Stimulated activated CD8-positive, alpha-beta memory T cell treated with anti-CD3 and anti-CD28 coated beads, Interleukin-4, amount 100 ng/mL, for 48 hours (primary cell): ENCODE data around the gene SLC9A9.

Experiments
- DNase-seq: peaks from one replicate; pipeline ENCODE4 v3.0.0-alpha.2; 2020

The SLC9A9 gene

DNA sequence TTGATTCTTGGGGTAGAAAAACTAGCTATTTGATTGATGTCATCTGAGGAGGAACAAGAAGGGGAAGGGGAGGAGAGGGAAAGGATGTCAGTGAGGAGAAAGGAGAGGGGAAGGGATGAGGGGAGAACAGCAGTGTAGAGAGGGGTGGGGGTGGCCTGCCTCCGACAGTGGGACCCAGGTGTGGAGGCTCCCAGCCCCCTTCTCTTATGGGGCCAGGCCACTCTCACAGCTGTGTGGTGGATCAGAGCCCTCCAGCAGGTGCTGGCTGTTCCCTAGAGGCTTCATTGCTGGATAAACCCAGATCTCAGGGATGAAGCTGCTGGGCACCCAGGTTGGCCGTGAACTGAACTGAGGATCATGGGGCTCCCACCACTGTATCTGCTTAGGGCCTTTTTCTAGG, 464.2 kb downstream of the SLC9A9 start:
- DNase-seq, result no peak

DNA sequence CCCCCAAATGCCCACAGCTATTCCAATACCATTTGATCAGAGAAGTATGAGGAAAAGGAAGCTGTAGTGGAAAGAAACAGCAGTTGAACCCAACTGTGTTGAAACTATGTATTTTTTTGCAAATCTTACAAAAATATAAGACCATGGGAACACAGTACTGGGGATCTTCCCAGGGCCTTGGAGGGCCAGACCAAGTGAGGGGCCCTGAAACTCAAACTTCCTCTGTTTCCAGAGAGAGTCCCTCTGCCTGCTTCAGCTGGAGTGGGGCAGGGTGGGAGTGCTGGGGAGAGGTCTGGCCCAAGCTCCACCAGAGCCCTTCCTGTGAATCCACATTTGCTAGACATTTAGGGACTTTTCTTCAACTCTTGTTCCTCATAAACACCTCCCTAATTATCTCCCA, 464.8 kb downstream of the SLC9A9 start:
- no peak for DNase-seq

DNA sequence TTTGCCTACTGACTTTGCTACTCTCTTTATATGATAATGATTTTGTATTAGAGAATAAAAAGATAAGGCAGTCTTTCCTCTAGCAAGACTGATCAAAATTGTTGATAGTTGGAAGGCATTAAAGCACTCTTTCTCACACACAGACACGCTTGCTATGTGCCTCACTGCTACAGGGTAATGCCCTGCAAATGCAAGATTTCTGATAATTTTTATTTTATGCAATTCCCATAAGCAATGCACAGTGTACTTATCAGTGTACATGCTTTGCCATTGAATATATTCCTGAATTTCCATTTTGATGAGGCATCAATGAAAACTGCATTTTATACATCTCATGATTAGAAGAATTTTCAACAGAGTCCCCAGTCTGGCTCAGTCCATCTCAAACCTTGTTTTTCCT, 465.5 kb downstream of the SLC9A9 start:
- no peak for DNase-seq

DNA sequence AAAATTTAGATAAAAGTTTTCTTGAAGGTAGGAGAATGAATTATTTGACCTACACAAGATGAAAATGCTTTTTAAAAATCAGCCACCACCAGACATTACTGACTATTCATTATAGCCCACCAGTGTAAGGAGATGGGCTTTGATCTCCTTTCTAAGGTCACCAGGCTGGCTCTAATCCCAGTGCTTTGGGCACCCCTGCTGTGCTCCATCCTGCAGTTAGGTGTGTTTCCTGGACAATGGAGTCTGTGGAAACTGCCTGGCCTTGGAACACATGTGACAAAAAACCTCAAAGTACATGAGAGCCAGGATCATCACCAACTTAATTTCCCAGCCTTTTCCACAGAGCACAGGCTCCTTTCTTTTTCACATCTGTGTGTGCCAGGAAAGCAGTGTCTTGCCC, 467.8 kb downstream of the SLC9A9 start:
- no peak for DNase-seq

DNA sequence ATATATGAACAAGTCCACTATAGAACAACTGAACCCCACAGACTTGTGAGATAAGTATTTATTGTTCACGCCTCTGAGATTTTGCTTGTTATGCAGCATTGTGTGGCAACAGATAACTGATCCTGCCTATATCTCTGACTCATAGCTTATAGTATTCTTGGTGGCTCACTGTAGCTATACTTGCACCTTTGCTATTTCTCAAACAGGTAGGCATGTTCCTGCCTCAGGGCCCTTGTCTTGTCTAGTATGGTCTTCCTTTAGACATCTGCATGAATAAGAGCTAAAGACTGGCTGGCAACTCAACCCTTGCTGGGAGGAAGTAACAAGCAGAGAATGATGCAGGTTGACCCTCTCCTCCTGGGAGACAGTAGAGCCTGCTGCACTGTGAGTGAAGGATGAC, 472.6 kb downstream of the SLC9A9 start:
- no peak for DNase-seq

DNA sequence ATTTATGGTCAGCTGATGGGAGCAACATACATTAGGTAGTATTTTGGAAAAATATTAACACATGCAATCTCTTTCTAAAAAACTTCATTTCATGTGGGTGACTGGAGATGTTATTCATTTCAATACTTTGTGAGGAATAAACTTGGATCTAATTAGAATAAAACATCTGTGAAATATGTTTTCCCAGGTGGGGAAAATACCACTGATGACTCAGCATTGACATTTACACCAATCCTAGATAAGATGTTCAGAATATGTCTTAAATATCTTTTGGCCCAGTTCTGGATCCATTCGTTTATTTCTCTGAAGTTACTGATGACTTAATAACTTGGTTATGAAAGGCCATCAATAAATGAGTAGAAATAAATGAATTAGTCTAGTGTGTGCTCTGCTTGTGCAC, 481.1 kb downstream of the SLC9A9 start:
- DNase-seq, result no peak

DNA sequence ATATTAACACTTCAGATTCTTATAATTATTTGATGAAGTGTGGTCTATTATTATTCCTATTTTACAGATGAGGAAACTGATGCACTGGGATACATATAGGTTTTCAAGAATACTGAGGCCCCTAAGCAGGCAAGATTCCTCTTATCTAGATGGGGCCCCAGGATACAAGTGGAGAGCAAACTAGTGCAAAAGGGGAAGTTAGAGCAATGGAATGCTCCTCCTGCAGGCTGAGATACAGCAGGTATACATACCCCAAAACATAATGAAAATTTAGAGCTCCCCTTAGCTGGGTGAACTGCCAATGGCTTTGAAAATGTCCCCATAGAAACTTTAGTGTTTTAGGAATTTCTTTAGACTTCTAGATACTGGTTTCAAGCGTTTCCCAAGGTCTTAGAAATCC, 481.6 kb downstream of the SLC9A9 start:
- no peak for DNase-seq

DNA sequence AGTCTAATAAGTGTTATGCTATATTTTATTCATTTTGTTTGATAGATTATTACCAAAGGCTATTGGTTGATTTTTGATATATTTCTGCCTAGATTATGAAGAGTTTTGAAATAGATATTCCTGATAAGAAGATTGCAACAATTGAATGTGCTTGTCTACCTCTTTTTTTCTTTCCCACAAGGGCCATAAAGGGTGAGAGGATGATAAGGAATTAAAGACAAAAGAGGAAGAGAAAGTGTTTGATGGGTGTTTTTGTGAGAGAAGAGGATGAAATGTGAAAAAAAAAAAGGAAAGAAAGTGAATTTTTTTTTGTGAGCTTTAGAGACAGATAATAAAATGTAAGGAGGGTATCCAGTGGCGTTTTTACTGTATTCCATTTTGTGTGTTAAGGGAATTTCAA, 484.3 kb downstream of the SLC9A9 start:
- no peak for DNase-seq

DNA sequence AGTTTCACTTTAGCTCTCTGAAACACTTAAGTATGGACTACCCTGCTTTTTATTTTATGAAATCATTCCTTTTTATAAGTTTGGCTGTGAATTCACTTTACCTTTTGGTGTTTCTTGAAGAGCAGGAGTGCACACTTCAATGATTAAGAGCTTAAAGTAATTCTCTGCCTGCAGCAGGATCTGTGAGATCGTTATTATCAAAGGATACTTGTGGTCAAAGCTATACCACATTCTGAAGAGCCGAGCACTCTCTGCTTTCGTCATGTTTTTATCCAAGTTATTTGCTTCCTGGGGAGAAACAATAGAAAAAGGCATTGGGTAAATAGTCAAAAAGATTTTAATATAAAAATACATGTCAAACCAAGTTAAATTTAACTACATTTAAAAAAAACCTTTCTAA, 485.0 kb downstream of the SLC9A9 start:
- DNase-seq, result no peak

DNA sequence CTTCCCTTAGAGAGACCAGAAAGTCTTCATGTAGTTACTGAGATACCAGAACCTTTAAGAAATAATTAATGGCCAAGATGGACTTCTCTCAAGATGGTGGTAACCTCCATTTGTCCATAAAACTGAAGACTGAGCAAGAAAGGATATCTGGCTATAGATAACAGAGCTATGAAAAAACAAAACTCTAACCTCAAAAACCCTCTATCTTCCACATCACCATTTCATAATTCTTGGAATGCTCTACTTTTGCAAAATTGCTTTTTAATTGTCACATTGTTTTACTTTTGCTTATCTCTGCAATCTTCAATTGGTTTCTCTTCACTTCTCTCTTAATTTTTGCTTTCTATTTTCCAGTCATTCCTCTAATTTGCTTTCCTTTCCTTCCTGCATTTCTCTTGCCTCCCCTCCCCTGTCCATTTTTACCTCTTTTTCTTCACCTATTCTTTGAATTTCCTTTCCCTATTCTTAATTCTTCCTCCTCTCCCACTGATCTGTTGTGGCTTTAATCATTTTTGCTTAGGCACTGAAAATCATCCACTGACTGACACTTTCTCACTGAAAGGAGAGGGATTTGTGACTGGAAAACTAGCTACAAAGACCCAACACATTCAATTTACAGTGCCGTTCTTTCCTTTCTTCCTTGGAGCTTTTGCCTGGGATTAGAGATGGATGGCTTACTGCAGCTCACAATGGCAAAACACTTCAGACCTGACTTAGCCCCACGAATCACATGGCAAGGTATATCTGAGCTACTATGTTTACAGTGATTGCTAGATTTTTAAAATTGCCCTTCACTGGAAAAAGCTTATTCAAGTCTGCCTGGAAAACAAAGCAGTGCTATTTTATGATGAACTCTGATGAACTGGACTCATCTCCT, 485.9 kb downstream of the SLC9A9 start:
- DNase-seq, result no peak

DNA sequence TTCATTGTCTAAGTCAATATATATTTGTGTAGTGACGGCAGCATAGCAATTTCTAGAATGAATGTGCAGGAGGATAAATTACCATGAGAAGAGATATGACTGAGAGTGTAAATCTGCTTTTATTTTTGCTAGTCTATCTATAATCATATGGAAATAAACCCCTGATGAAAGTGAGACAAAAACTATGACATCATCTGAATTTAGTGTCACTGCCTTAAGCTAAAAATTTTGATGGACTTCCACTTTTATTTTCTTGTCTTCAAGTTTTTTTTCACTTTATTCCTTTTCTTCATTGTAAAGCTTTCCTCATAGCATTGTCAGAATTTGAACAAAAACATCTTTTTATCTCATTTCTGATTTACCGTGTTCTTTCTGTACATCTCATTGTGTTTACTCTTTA, 486.7 kb downstream of the SLC9A9 start:
- DNase-seq, result no peak

DNA sequence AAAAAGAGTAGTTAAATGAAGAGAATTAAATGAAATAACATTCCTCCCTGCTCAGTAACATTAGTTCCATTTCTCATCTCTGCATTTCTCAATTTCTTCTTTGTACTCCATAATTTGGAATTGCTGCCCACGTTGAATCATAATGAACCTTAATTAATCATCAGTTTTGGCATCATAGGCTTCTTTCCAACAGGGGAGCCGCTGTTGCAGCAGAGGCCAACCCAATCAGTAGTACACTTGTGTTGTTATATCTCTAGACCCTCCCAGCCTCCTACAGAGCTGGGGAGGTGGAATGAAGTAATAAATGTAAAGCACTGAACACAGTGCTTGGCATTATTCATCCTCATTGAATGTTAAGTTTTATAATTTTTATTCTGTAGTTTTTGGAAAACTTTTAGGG, 488.0 kb downstream of the SLC9A9 start:
- DNase-seq, result no peak

DNA sequence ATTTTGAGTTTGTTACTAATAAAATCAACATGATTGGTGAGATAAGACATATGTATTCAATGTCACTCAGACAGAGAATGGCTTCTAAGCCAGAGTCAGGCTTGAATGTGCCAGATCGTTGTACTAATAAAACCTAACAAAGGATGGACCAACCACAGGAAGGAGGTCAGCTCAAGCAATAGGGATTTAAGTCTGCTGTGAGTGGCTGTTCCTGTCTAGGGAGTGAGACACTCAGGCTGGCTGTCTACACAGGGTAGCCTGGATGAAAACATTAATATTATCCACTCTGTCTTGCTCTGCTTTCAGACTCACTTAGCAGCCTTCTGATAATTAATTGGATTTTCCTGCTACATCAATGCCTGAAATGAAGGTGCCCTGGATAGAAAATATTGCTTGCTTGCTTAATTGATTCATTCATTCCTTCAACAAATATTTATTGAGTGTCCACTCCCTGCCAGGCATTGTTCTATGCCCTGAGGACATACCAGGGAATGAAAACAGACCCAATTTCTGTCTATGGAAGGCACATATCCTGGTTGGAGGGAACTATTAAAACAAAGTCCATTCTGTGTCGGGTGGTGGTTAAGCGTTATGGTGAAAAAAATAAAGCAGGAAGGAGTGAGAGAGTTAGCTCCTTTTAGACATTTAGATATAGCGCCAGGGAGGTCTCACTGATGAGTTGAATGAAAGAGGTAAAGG, 489.3 kb downstream of the SLC9A9 start:
- no peak for DNase-seq

DNA sequence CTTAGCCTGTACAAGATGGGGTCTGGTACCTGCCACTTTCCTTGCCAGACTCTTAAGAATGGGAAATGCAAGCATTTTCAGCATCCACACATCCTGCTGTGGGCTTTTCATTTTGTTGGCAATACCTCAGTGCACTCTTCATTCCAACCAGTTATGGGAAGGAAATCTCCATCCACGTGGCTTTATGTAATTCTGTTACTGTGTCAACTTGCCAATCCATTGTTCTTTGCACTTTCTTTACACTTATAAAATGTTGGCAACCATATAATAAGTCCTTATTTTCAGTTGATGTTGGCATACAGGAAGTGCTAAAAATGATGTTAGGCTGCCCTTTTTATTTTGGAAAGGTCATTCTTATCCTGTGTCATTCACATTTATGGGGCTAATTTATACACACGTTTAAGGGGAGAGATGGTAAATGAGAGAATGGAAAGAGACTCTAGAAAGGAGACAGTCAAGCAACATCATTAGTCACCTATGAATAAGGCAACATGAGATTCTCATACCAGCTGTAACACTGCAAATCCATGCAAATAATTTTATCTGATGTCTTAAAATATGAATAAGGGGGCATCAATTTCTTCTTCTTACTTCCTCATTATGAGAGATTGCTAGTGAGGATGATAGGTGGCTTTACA, 490.0 kb downstream of the SLC9A9 start:
- no peak for DNase-seq

DNA sequence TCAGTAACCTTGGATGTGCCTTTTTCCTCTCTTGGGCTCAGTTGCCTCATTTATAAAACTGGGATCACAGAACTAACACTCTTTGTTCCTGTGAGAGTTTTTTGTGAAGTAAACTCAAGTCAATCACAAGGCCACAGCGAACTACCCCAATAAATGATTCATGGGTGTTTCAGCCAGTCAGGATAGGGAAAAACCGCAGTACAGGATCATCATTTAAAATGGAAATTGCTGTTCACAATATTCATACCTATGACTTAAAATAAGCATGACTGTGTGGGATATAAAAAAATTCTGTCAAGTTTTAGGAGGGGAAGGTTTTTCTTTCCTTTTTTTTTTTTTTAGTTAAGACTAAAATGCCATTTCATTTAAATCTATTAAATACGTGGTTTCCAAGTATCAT, 490.6 kb downstream of the SLC9A9 start:
- no peak for DNase-seq

DNA sequence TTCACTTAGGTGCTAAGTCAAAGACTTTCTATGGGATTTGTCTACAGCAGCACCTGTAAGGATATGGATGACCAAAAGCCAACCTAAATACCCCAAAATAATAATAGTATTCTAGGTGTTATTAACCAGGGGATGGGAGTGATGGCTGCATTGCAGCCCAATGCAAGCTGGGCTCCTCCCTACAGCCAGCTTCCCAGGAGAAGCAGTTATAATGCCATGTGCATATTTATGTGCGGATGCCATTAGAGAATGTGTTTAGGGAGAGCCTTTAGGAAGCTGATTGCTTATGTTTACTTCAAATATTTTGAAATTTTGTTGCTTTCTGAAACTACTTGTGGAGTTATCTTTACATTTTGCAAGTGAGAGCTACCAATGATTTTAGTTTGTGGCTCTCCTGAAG, 491.4 kb downstream of the SLC9A9 start:
- no peak for DNase-seq

DNA sequence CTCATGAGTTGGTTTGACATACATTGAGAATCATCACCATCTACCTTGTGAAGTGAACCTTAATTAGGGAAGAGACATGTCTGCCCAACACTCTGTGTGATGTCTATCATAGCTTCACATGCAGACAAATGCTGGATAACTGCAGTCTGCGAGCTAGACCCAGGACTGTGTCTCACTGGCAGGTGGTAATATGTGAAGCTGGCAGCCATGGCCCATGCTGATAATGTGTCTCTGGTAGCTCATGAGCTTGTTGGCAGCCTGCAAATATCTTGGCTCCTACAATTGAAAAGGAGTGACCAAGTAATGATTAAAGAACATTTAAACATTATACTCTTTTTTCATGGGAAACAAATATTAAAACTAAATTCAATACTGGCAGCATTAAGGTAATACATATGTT, 493.9 kb downstream of the SLC9A9 start:
- no peak for DNase-seq

DNA sequence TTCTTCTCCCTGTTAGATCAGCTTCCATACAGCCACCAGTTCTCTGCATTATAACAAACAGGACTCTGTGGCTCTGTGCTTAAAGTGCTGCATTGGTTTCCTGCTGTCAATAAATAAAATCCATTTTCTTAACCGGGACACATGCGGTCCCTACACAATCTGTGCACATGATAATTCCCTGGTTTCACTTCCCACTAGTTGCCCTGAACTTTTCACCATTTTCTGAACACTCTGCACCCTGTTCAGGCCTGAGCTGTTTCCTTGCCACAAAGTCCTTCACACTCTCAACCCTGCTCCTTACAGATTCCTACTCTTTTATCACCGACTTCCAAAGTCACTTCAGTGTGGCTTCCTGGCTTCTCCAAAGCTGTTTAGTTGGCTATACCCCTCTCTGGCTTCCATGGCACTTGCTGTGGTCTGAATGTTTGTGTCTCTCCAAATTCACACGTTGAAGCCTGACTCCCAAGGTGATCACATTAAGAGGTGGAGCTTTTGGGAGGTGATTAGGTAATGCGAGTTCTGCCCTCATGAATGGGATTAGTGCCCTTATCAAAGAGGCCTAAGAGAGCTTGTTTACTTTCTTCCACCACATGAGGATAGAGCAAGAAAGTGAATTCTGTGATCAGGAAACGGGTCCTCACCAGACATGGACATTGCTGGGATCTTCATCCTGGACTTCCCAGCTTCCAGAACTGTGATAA, 495.3 kb downstream of the SLC9A9 start:
- DNase-seq, result no peak

DNA sequence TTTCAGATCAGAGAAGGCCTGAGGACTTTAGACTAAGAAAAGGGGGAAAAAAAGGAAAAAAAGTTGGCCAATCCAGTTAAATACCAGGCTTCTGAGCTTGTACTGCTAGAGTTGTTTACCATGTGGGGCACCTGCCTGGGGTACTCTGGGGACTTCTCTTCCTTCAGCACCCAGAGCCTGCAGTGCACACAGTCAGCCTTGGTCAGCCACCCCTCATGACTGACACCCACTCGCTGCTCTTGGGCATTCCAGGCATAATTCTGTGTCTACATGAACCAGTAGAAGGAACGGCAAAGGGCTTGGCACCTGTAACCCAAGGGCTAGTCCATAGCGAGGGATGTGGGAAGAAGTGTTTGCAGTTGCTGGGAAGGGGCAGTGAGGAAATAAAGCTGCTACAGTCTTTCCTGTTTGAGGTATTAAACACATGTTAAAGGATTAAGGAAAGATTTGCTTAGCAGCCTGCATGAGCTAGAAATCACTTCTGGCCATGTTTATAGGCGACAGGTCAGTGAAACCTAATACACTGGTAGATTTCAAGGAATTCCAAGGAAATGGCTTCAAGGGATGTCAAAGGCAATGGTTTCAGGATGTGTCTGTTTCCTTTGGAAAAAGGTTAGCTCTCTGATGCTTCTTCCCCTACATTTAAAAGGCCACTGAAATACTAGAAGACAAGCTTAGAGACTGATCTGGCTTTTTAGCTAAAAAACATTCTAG, 496.2 kb downstream of the SLC9A9 start:
- no peak for DNase-seq

DNA sequence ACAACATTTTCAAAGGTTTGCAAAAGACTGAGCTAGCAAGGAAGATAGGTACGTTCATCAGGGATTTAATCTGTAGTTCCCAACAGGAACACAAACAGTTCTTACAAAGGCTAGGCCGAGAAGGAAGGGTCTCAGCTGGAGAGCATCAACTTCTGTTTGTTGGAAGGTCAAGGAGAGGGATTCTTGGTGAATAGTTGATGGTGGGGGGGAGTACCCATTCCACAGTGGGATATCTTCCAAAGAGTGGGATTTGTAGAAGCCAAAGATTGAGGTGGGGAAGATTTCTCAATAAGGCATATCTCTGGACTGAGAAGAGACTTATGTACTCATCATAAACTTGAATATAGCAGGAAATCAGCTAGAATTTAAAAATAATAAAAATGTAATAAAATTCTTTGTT, 496.9 kb downstream of the SLC9A9 start:
- DNase-seq, result no peak

DNA sequence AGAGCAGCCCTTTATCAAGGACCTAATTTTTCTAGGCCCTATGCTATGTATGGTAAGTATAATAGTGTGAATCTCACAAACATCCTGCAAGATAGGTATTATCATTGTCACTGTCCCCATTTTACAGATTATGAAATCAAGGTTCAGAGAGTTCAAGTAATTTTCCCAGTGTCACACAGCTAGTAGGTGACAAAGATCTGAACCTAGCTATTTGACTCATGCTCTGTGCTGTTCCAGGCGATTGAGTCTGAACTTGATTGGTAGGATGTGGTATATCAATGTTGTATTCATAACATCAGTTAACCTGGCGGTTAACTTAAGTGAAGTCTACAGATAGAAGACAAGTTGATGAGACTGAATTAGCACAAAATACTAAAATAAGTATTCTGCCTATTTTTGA, 498.8 kb downstream of the SLC9A9 start:
- no peak for DNase-seq

DNA sequence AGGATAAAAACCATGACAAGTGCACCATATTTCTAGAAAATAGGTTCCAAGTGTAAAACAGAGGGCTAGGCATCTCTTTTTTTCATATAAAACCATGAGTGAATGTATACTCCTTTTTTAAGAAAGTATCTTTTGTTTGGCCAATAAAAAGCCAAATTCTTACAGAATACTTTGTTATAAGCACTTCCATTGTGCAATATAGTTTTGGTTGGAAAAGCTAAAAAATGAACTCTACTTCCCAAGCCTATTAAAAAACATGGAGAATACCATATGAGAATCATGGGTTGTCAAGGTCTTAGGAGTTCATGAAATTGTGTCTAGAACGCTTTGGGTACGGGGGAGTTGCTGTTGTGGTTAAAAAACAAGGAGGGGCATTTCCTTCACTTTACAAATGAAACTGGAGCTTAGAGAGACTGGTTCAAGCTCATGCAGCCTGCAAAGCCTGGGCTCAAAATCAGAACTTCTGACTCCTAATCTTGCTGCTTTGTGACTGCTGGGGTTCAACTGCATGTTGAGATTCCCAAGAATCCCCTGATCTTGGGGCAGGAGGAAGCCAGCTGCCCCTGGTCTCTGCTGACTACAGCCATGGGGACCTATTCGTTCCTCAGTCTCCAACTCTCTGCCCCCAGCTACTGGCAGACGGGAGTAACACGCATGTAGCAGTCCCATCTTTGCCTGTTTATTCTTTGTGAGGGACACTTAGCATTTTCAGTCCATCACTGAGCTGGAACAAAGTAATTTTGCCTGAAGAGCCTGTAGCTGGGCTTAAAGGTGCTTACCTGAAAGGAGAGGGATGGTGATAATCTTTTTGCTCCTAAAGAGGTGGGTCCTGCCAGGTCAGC, 499.6 kb downstream of the SLC9A9 start:
- DNase-seq, result no peak
